MCF 10A (cell line): ENCODE data around the gene ASCC1. TPM values are rescaled to one million over a fixed set of nuclear protein-coding genes. Genes with fewer than 3 reads are reported as not detected.

Experiments
- BruUV-seq: library from RNA; stranded (reverse); fragments of 400-500 nt; replicated peaks from 2 replicates; lab custom pipeline; 2021; lab: Mats Ljungman, UMichigan
- CTCF ChIA-PET: fragments of 300-600 bp; sonication (Branson Sonifier 250); formaldehyde crosslinking; extraction: SDS; loops from one replicate; lab custom pipeline; 2021; ENCODE audit warnings: antibody characterized with exemption, inconsistent platforms; lab: Yijun Ruan, JAX
- POLR2A ChIA-PET: fragments of 300-600, 350-650 bp; sonication (Branson Sonifier 250); formaldehyde crosslinking; extraction: SDS; loops from one replicate; lab custom pipeline; 2020; ENCODE audit warnings: antibody characterized with exemption, inconsistent platforms; lab: Yijun Ruan, JAX
- DNase-seq: peaks from one replicate; pipeline ENCODE4 v3.0.0-alpha.2; 2018; ENCODE audit not compliant: unreplicated experiment
- H3K27ac Mint-ChIP-seq: one replicate; pipeline ENCODE4 v1.8.0; 2022; ENCODE audit warnings: mild to moderate bottlenecking, low read depth, mixed read lengths; ENCODE audit not compliant: unreplicated experiment
- H3K27me3 Mint-ChIP-seq: one replicate; pipeline ENCODE4 v1.8.0; 2022; ENCODE audit warnings: mixed read lengths; ENCODE audit not compliant: insufficient read depth, unreplicated experiment
- H3K36me3 Mint-ChIP-seq: one replicate; pipeline ENCODE4 v1.8.0; 2022; ENCODE audit warnings: mild to moderate bottlenecking, moderate library complexity, mixed read lengths; ENCODE audit not compliant: insufficient read depth, unreplicated experiment
- H3K4me1 Mint-ChIP-seq: one replicate; pipeline ENCODE4 v1.8.0; 2022; ENCODE audit warnings: mixed read lengths; ENCODE audit not compliant: insufficient read depth, unreplicated experiment
- H3K4me3 Mint-ChIP-seq: one replicate; pipeline ENCODE4 v1.8.0; 2022; ENCODE audit warnings: mild to moderate bottlenecking, moderate library complexity, mixed read lengths; ENCODE audit not compliant: unreplicated experiment
- H3K9me3 Mint-ChIP-seq: one replicate; pipeline ENCODE4 v1.8.0; 2022; ENCODE audit warnings: mixed read lengths; ENCODE audit not compliant: unreplicated experiment
- CTCF ChIP-seq: fragments of 200-600 bp; IDR thresholded peaks from one replicate; pipeline ENCODE4 v1.8.0; 2022; ENCODE audit warnings: antibody characterized with exemption, mild to moderate bottlenecking; ENCODE audit not compliant: unreplicated experiment
- intact Hi-C: fragments of 100-400 bp; cut with micrococcal nuclease; formaldehyde crosslinking; loops from 2 replicates; pipeline ENCODE4 v1.14.1; 2022
- total RNA-seq: library from RNA; stranded (reverse); gene quantifications from 2 replicates; pipeline ENCODE4 v1.2.3, GENCODE V29; 2022

The ASCC1 gene
- total RNA-seq, 1 experiment from 2014 or later: 26.3 TPM

- Mint-ChIP-seq H3K36me3 (peaks cover 1% of the 10 kb centered on the region), H3K27me3 (no peaks in the 10 kb centered on the region), H3K4me3 (no peak overlapping the region), H3K4me1 (peaks cover 21% of the 10 kb centered on the region), H3K9me3 (no peaks in the 10 kb centered on the region), H3K27ac (no peak overlapping the region)
- CTCF ChIA-PET: interaction anchor here (0.6 to 1.2 kb wide), 8 partner anchors 14 to 145 kb away, joined by 3 to 7 read pairs (median 4); partner anchors contain the start of genes ANAPC16 and ASCC1
- no TSS peak for BruUV-seq
- no peak for TF ChIP-seq CTCF
- no peak for DNase-seq
- POLR2A ChIA-PET: interaction anchor here (0.7 to 1.9 kb wide), 9 partner anchors 10 to 926 kb away, joined by 3 to 8 read pairs (median 4); partner anchors contain the start of gene DDIT4
- intact Hi-C loops: no loop called here
These were observed 41.8 kb downstream of the ASCC1 start for GRCh38 chr10:72174297-72174662.

GRCh38 chr10:72173619-72174296, 42.3 kb downstream of the ASCC1 start:
- intact Hi-C loops: no loop called here
- peak; percentile 61 for DNase-seq
- no peak for TF ChIP-seq CTCF
- POLR2A ChIA-PET: interaction anchor here (0.7 to 1.9 kb wide), 9 partner anchors 10 to 927 kb away, joined by 3 to 8 read pairs (median 4); partner anchors contain the start of gene DDIT4
- Mint-ChIP-seq H3K27me3 (no peaks in the 10 kb centered on the region), H3K36me3 (no peaks in the 10 kb centered on the region), H3K27ac (no peak overlapping the region), H3K4me3 (no peak overlapping the region), H3K9me3 (no peaks in the 10 kb centered on the region), H3K4me1 (peaks cover 21% of the 10 kb centered on the region)
- BruUV-seq: no TSS peak
- CTCF ChIA-PET: interaction anchor here (0.6 to 1.2 kb wide), 8 partner anchors 14 to 825 kb away, joined by 3 to 9 read pairs (median 4); partner anchors contain the start of genes ANAPC16 and ASCC1

GRCh38 chr10:72173262-72173618, 42.8 kb downstream of the ASCC1 start:
- H3K36me3 Mint-ChIP-seq: peaks cover 2% of the 10 kb centered on the region
- no peak for TF ChIP-seq CTCF
- H3K9me3 Mint-ChIP-seq: no peaks in the 10 kb centered on the region
- CTCF ChIA-PET: interaction anchor here (0.6 to 1.2 kb wide), 4 partner anchors 16 to 825 kb away, joined by 3 to 9 read pairs (median 6); partner anchors contain the start of genes ANAPC16 and ASCC1
- H3K4me3 Mint-ChIP-seq: no peak overlapping the region
- POLR2A ChIA-PET: interaction anchor here (1.0 to 1.8 kb wide), 3 partner anchors 38 to 90 kb away, joined by 3 to 5 read pairs (median 3); no protein-coding TSS in a partner anchor
- no peaks in the 10 kb centered on the region for H3K27me3 Mint-ChIP-seq
- H3K4me1 Mint-ChIP-seq: peaks cover 21% of the 10 kb centered on the region
- peak; percentile 9 for DNase-seq
- no peak overlapping the region for H3K27ac Mint-ChIP-seq
- intact Hi-C loops: no loop called here
- no TSS peak for BruUV-seq

- DNase-seq: peak; percentile 92
- Mint-ChIP-seq H3K36me3 (peaks cover 15% of the 10 kb centered on the region), H3K27ac (peak overlapping the region; percentile 67), H3K4me1 (peaks cover 21% of the 10 kb centered on the region), H3K4me3 (peak overlapping the region; percentile 35), H3K27me3 (no peaks in the 10 kb centered on the region), H3K9me3 (no peaks in the 10 kb centered on the region)
- CTCF ChIA-PET: interaction anchor here (0.5 to 1.1 kb wide), 6 partner anchors 14 to 127 kb away, joined by 3 to 6 read pairs (median 3); no protein-coding TSS in a partner anchor
- no peak for TF ChIP-seq CTCF
- POLR2A ChIA-PET: interaction anchor here (0.6 to 2.0 kb wide), 7 partner anchors 11 to 161 kb away, joined by 3 to 8 read pairs (median 3); partner anchors contain the start of gene ASCC1
- intact Hi-C loops: no loop called here
- no TSS peak for BruUV-seq
These were observed 44.9 kb downstream of the ASCC1 start for GRCh38 chr10:72171175-72171630.
